GM23338 (cell line): Measurements from ENCODE around the gene PAH. TPM values are rescaled to one million over a fixed set of nuclear protein-coding genes. Genes with fewer than 3 reads are reported as not detected.

Experiments used
- ATAC-seq: fragments of 200-7000 bp; cut with Tn5 transposase; 3 replicates; pipeline ENCODE4 v1.9.1; 2020
- DNase-seq: peaks from one replicate; pipeline ENCODE4 v3.0.0-alpha.2; 2015; ENCODE audit warnings: low spot score
- H2AFZ ChIP-seq: fragments of 200-600 bp; sonication (generic); 2 replicates; pipeline ENCODE4 v1.8.0; 2016; ENCODE audit warnings: antibody characterized with exemption, mild to moderate bottlenecking, moderate library complexity
- H3F3A ChIP-seq: fragments of 200-600 bp; sonication (generic); replicated peaks from 2 replicates; pipeline ENCODE4 v1.8.0; 2017; ENCODE audit warnings: antibody characterized with exemption, mixed run types, low read depth
- H3K27ac ChIP-seq: fragments of 200-600 bp; sonication (generic); 2 replicates; pipeline ENCODE4 v1.6.1; 2016; ENCODE audit warnings: low read depth
- H3K27me3 ChIP-seq: fragments of 200-600 bp; sonication (generic); 2 replicates; pipeline ENCODE4 v1.8.0; 2016; ENCODE audit warnings: mild to moderate bottlenecking, mixed run types, moderate library complexity; ENCODE audit not compliant: insufficient read depth
- H3K36me3 ChIP-seq: fragments of 200-600 bp; sonication (generic); 2 replicates; pipeline ENCODE4 v1.8.0; 2016; ENCODE audit warnings: mild to moderate bottlenecking; ENCODE audit not compliant: insufficient read depth
- H3K4me1 ChIP-seq: fragments of 200-600 bp; sonication (generic); 2 replicates; pipeline ENCODE4 v1.8.0; 2016; ENCODE audit warnings: mild to moderate bottlenecking, moderate library complexity; ENCODE audit not compliant: insufficient read depth
- H3K4me2 ChIP-seq: fragments of 200-600 bp; sonication (generic); 2 replicates; pipeline ENCODE4 v1.7.1; 2017; ENCODE audit warnings: mixed run types
- H3K4me3 ChIP-seq: fragments of 200-600 bp; sonication (generic); 2 replicates; pipeline ENCODE4 v1.6.1; 2016; ENCODE audit warnings: mixed run types
- H3K79me2 ChIP-seq: fragments of 200-600 bp; sonication (generic); replicated peaks from 2 replicates; pipeline ENCODE4 v1.8.0; 2017; ENCODE audit warnings: mild to moderate bottlenecking; ENCODE audit not compliant: insufficient read depth
- H3K9me2 ChIP-seq: fragments of 200-600 bp; sonication (generic); 2 replicates; pipeline ENCODE4 v1.8.0; 2017; ENCODE audit not compliant: insufficient read depth
- H4K20me1 ChIP-seq: fragments of 200-600 bp; sonication (generic); replicated peaks from 2 replicates; pipeline ENCODE4 v1.8.0; 2017; ENCODE audit warnings: mild to moderate bottlenecking; ENCODE audit not compliant: insufficient read depth
- H3K27ac Mint-ChIP-seq: 2 replicates; pipeline ENCODE4 v1.8.0; 2020; ENCODE audit warnings: inconsistent platforms, mild to moderate bottlenecking, moderate library complexity, mixed read lengths
- H3K27me3 Mint-ChIP-seq: 3 replicates; pipeline ENCODE4 v1.8.0; 2022; ENCODE audit warnings: low read depth, mild to moderate bottlenecking, moderate library complexity, mixed read lengths, inconsistent platforms; ENCODE audit not compliant: insufficient read depth, poor library complexity
- H3K36me3 Mint-ChIP-seq: 3 replicates; pipeline ENCODE4 v1.8.0; 2021; ENCODE audit warnings: low read depth, mild to moderate bottlenecking, inconsistent platforms, moderate library complexity, mixed read lengths
- H3K4me1 Mint-ChIP-seq: 3 replicates; pipeline ENCODE4 v1.8.0; 2020; ENCODE audit warnings: mild to moderate bottlenecking, inconsistent platforms, mixed read lengths
- H3K4me3 Mint-ChIP-seq: 3 replicates; pipeline ENCODE4 v1.8.0; 2021; ENCODE audit warnings: moderate library complexity, mild to moderate bottlenecking, inconsistent platforms, mixed read lengths
- H3K9me3 Mint-ChIP-seq: 3 replicates; pipeline ENCODE4 v1.8.0; 2020; ENCODE audit warnings: moderate library complexity, mild to moderate bottlenecking, inconsistent platforms, mixed read lengths
- CREB1 ChIP-seq: fragments of 250-450 bp; sonication (Bioruptor Pico); IDR thresholded peaks from 2 replicates; pipeline ENCODE4 v1.5.0; 2020; ENCODE audit warnings: low read depth, mild to moderate bottlenecking, moderate library complexity
- EZH2phosphoT487 ChIP-seq: fragments of 200-600 bp; sonication (generic); IDR thresholded peaks from one replicate; pipeline ENCODE4 v1.8.1; 2018; ENCODE audit warnings: antibody characterized with exemption; ENCODE audit not compliant: unreplicated experiment
- JUNB ChIP-seq: IDR thresholded peaks from one replicate; pipeline ENCODE4 v1.6.1; 2016; ENCODE audit warnings: antibody characterized with exemption; ENCODE audit not compliant: unreplicated experiment
- NANOG ChIP-seq: IDR thresholded peaks from 2 replicates; pipeline ENCODE4 v1.6.1; 2016; ENCODE audit warnings: antibody characterized with exemption, borderline replicate concordance
- ZNF114 ChIP-seq: fragments of 250-450 bp; sonication (Bioruptor Pico); IDR thresholded peaks from 2 replicates; pipeline ENCODE4 v1.5.0; 2020; ENCODE audit warnings: mild to moderate bottlenecking, moderate library complexity
- ZNF331 ChIP-seq: fragments of 250-450 bp; sonication (Bioruptor Pico); IDR thresholded peaks from 2 replicates; pipeline ENCODE4 v1.5.0; 2020; ENCODE audit warnings: low read depth, mild to moderate bottlenecking, moderate library complexity
- polyA plus RNA-seq: library from polyadenylated mRNA; unstranded; fragments of >200 nt; fragmentation: Nextera tagmentation; extraction: Ambion mirVana; gene quantifications from 2 replicates; pipeline ENCODE4 v1.2.1, GENCODE V29; 2016
- total RNA-seq: library from RNA; depleted of rRNA; stranded (reverse); fragments of >200 nt; shearing (Covaris generic); gene quantifications from 2 replicates; pipeline ENCODE4 v1.2.3, GENCODE V29; 2014
- TF ChIP-seq, protein P1 (sequence below): fragments of 250-450 bp; sonication (Bioruptor Pico); IDR thresholded peaks from 2 replicates; pipeline ENCODE4 v1.5.0; 2020; ENCODE audit warnings: mild to moderate bottlenecking, moderate library complexity
- TF ChIP-seq, protein P2 (sequence below): IDR thresholded peaks from 2 replicates; pipeline ENCODE4 v1.6.1; 2016; ENCODE audit warnings: antibody characterized with exemption

Gene PAH
- total and polyA plus RNA-seq, 2 experiments from 2014 or later: 3.7 to 4.8 TPM

DNA sequence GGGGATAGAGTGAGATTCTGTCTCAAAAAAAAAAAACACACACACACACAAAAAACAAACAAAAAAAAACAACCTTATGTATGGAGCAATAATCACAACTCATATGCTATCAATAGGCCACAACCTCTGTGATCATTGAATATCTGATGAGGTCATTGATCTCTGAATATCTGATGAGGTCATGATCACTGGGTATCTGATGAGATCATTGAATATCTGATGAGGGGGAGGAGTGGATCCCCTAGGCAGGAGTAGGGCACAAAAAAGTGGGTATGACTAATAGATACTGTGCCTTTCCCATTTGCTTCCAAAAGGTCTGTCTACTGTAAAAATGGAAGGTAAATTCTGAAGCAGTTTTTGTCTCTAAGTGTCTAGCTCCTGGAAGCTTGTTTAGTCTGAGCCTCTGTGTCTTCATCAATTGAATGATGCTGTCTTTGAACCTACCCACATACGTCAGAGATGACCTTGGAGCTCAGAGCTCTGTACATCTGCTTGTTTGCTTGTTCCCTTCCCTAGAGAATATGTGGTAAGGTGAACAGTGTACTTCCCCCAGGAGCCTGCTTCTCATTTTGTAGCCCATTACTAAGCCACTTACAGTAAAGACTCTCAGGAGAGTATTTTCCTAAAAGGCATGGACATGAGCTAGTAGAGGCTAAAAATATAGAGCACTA is 13.6 kb downstream of the PAH start:
- Histone ChIP-seq H3K9me2 (peaks cover 5% of the 10 kb centered on the region; the same call in 1 of the 2 replicates), H3K79me2 (no peaks in the 10 kb centered on the region), H3K36me3 (no peaks in the 10 kb centered on the region), H3K4me2 (no peak overlapping the region), H3K4me1 (no peaks in the 10 kb centered on the region), H3F3A (no peaks in the 10 kb centered on the region), H4K20me1 (no peaks in the 10 kb centered on the region), H3K27me3 (no peaks in the 10 kb centered on the region), H3K27ac (no peak overlapping the region), H3K4me3 (no peak overlapping the region), H2AFZ (no peak overlapping the region)
- ATAC-seq: no peak
- no peak overlapping the region for H3K27ac Mint-ChIP-seq
- H3K4me3 Mint-ChIP-seq: no peak overlapping the region
- H3K36me3 Mint-ChIP-seq: no peaks in the 10 kb centered on the region
- no peaks in the 10 kb centered on the region for H3K9me3 Mint-ChIP-seq
- TF ChIP-seq, protein P1, sequence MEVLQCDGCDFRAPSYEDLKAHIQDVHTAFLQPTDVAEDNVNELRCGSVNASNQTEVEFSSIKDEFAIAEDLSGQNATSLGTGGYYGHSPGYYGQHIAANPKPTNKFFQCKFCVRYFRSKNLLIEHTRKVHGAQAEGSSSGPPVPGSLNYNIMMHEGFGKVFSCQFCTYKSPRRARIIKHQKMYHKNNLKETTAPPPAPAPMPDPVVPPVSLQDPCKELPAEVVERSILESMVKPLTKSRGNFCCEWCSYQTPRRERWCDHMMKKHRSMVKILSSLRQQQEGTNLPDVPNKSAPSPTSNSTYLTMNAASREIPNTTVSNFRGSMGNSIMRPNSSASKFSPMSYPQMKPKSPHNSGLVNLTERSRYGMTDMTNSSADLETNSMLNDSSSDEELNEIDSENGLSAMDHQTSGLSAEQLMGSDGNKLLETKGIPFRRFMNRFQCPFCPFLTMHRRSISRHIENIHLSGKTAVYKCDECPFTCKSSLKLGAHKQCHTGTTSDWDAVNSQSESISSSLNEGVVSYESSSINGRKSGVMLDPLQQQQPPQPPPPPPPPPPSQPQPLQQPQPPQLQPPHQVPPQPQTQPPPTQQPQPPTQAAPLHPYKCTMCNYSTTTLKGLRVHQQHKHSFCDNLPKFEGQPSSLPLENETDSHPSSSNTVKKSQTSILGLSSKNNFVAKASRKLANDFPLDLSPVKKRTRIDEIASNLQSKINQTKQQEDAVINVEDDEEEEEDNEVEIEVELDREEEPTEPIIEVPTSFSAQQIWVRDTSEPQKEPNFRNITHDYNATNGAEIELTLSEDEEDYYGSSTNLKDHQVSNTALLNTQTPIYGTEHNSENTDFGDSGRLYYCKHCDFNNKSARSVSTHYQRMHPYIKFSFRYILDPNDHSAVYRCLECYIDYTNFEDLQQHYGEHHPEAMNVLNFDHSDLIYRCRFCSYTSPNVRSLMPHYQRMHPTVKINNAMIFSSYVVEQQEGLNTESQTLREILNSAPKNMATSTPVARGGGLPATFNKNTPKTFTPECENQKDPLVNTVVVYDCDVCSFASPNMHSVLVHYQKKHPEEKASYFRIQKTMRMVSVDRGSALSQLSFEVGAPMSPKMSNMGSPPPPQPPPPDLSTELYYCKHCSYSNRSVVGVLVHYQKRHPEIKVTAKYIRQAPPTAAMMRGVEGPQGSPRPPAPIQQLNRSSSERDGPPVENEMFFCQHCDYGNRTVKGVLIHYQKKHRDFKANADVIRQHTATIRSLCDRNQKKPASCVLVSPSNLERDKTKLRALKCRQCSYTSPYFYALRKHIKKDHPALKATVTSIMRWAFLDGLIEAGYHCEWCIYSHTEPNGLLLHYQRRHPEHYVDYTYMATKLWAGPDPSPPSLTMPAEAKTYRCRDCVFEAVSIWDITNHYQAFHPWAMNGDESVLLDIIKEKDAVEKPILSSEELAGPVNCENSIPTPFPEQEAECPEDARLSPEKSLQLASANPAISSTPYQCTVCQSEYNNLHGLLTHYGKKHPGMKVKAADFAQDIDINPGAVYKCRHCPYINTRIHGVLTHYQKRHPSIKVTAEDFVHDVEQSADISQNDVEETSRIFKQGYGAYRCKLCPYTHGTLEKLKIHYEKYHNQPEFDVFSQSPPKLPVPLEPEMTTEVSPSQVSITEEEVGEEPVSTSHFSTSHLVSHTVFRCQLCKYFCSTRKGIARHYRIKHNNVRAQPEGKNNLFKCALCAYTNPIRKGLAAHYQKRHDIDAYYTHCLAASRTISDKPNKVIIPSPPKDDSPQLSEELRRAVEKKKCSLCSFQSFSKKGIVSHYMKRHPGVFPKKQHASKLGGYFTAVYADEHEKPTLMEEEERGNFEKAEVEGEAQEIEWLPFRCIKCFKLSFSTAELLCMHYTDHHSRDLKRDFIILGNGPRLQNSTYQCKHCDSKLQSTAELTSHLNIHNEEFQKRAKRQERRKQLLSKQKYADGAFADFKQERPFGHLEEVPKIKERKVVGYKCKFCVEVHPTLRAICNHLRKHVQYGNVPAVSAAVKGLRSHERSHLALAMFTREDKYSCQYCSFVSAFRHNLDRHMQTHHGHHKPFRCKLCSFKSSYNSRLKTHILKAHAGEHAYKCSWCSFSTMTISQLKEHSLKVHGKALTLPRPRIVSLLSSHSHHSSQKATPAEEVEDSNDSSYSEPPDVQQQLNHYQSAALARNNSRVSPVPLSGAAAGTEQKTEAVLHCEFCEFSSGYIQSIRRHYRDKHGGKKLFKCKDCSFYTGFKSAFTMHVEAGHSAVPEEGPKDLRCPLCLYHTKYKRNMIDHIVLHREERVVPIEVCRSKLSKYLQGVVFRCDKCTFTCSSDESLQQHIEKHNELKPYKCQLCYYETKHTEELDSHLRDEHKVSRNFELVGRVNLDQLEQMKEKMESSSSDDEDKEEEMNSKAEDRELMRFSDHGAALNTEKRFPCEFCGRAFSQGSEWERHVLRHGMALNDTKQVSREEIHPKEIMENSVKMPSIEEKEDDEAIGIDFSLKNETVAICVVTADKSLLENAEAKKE: no peak
- no peak for TF ChIP-seq NANOG
- no peak for TF ChIP-seq EZH2phosphoT487
- TF ChIP-seq JUNB: no peak
- TF ChIP-seq, protein P2, sequence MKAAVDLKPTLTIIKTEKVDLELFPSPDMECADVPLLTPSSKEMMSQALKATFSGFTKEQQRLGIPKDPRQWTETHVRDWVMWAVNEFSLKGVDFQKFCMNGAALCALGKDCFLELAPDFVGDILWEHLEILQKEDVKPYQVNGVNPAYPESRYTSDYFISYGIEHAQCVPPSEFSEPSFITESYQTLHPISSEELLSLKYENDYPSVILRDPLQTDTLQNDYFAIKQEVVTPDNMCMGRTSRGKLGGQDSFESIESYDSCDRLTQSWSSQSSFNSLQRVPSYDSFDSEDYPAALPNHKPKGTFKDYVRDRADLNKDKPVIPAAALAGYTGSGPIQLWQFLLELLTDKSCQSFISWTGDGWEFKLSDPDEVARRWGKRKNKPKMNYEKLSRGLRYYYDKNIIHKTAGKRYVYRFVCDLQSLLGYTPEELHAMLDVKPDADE: no peak
- TF ChIP-seq CREB1: no peak
- TF ChIP-seq ZNF331 (CRISPR knock-in tag): no peak
- TF ChIP-seq ZNF114: no peak
- no peak for DNase-seq
- no peaks in the 10 kb centered on the region for H3K4me1 Mint-ChIP-seq
- H3K27me3 Mint-ChIP-seq: peaks cover 2% of the 10 kb centered on the region
